ENCODE data around the gene PHB1. TPM values are rescaled to one million over a fixed set of nuclear protein-coding genes. Genes with fewer than 3 reads are reported as not detected.
"Not testable (repeated sequence)": the region's sequence is repeated elsewhere in the genome, so short reads cannot be mapped to it uniquely, and the experiment has no call there.

Gene PHB1
- total RNA-seq, 1 donor: 71.7 TPM

DNA sequence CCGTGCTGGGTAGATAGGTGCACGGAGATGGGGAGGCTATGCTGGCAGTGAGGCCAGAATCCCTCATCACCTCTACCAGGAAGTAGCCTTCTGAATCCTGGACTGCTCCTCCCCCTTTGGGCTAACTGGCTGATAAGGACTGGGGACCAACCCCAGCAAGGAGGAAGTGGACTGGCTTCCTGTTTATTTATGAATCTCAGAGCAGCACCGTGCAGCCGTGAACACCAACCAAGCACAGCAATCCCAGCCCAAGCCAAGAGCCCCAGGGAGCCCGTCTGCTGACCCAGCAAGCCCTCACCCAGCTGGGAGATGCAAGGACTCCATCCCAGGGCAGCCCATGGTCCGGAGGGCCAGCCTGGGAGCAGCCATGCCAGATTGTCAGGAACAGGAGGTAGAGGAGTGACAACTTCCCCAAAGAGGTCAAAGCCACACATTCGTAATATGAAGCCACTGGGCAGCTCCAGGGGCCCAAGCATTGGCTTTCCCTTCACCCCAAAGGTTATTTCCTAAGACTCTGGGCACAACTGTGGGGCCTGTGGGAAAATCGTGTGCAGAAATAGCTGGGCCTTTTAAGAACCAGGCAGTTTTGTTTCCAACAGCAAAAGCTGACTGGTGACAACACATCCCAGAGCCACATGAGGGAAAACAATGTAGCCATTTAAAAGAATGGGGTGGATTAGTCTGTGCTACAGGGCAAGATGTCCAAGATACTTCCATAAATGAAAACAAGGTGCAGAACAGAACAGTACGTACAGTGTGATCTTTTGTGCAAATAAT is 23.9 kb downstream of the PHB1 start:
- no peak overlapping the region for H3K27ac ChIP-seq (ENCODE audit: low read depth, low read length)
- H3K36me3 ChIP-seq (ENCODE audit: insufficient read depth, low read length): no peaks in the 10 kb centered on the region

DNA sequence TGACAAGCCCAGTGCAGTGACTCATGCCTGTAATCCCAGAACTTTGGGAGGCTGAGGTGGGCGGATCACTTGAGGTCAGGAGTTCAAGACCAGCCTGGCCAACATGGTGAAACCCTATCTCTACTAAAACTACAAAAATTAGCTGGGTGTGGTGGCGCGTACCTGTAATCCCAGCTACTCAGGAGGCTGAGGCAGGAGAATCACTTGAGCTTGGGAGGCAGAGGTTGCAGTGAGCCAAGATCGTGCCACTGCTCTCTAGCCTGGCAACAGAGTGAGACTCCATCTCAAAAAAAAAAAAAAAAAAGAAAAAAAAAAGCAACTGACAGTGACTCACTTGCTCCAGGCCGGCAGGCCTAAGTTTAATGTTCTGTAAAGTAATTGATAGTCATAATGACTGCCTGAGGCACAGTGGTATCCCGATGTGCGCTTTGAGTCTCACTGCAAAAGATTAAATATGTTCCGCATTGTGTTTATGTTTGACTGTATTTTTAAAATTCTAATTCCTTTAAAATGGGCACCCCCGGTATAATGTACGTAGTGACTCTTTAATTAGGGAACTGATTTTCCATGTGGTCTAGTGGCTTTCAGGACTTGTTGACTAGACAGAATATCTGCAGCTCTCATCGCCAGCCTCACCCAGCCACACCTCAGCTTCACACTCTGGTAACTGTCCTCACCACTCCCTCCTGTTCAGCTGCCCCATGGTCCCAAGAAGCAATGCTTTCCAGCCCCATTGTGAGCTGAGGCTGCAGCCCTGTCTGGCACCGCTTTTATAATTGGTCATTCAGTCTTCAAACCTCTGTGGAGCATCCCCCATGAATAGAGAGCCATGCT is 25.0 kb downstream of the PHB1 start:
- H4K20me1 ChIP-seq (ENCODE audit: insufficient read depth, low read length); H3K36me3 ChIP-seq (ENCODE audit: insufficient read depth, low read length); H3K9me3 ChIP-seq (ENCODE audit: low read depth, low read length); H3K4me1 ChIP-seq (ENCODE audit: insufficient read depth, low read length); H3K79me2 ChIP-seq (ENCODE audit: insufficient read depth, low read length); H3K27ac ChIP-seq (ENCODE audit: low read depth, low read length); H3K4me2 ChIP-seq (ENCODE audit: insufficient read depth, low read length); H3K27me3 ChIP-seq (ENCODE audit: insufficient read depth, low read length); H3K4me3 ChIP-seq (ENCODE audit: insufficient read depth, low read length): not testable (repeated sequence)
- peak overlapping the region; percentile 61 for H2AFZ ChIP-seq (ENCODE audit: low read length)
- peak; percentile 88 for DNase-seq (ENCODE audit: insufficient read length, low spot score, missing footprints)

More for the DNA sequence above, 23.9 kb downstream of the PHB1 start:
- DNase-seq (ENCODE audit: insufficient read length, low spot score, missing footprints): no peak
- Histone ChIP-seq H2AFZ (ENCODE audit: low read length) (peak overlapping the region; percentile 61), H3K4me2 (ENCODE audit: insufficient read depth, low read length) (no peak overlapping the region), H3K4me1 (ENCODE audit: insufficient read depth, low read length) (peaks cover 9% of the 10 kb centered on the region), H3K4me3 (ENCODE audit: insufficient read depth, low read length) (no peak overlapping the region), H3K27me3 (ENCODE audit: insufficient read depth, low read length) (no peaks in the 10 kb centered on the region), H3K79me2 (ENCODE audit: insufficient read depth, low read length) (no peaks in the 10 kb centered on the region), H4K20me1 (ENCODE audit: insufficient read depth, low read length) (no peaks in the 10 kb centered on the region), H3K9me3 (ENCODE audit: low read depth, low read length) (no peaks in the 10 kb centered on the region)
- TF ChIP-seq, protein P1, sequence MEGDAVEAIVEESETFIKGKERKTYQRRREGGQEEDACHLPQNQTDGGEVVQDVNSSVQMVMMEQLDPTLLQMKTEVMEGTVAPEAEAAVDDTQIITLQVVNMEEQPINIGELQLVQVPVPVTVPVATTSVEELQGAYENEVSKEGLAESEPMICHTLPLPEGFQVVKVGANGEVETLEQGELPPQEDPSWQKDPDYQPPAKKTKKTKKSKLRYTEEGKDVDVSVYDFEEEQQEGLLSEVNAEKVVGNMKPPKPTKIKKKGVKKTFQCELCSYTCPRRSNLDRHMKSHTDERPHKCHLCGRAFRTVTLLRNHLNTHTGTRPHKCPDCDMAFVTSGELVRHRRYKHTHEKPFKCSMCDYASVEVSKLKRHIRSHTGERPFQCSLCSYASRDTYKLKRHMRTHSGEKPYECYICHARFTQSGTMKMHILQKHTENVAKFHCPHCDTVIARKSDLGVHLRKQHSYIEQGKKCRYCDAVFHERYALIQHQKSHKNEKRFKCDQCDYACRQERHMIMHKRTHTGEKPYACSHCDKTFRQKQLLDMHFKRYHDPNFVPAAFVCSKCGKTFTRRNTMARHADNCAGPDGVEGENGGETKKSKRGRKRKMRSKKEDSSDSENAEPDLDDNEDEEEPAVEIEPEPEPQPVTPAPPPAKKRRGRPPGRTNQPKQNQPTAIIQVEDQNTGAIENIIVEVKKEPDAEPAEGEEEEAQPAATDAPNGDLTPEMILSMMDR (IDR thresholded peaks at IDR 0.05; ENCODE audit: extremely low read depth, low read depth, low read length): no peak

DNA sequence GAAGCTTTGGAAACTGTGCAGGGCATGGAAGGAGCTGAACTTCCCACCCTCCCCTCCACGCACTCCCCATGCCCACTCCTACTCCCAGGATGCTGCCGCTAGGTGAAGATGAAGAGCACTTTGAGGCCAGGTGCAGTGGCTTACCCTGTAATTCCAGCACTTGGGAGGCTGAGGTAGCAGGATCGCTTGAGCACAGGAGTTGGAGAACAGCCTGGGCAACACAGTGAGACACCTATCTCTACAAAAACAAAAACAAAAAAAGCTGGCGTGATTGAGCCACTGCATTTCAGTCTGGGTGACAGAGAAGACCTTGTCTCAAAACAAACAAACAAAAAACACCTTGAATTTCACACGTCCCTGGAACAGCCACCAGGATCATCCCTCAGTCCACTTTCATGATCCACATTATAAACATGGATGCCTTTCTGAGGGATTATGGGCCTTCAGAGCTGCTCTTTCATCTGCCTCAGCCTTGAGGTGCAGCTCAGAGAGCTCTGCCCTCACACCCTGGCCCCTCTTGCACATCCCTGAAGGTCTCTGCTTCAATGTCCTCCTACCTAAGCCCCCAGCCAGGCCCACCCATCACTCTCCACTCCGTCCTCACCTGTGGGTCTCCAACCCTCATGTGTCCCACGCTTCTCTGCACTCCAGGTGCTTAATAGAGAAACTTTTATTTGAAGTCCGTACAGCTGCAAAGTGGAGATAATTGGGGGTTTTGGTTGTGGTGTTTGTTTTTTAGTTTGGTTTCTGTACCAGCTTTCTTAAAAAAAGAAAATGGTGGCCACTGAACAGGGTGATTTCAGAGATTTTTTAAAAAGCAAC is 25.8 kb downstream of the PHB1 start:
- peaks cover 6% of the 10 kb centered on the region for H3K4me1 ChIP-seq (ENCODE audit: insufficient read depth, low read length)
- H3K4me3 ChIP-seq (ENCODE audit: insufficient read depth, low read length): no peak overlapping the region
- H4K20me1 ChIP-seq (ENCODE audit: insufficient read depth, low read length): no peaks in the 10 kb centered on the region
- H3K27ac ChIP-seq (ENCODE audit: low read depth, low read length): no peak overlapping the region
- no peaks in the 10 kb centered on the region for H3K9me3 ChIP-seq (ENCODE audit: low read depth, low read length)
- no peaks in the 10 kb centered on the region for H3K27me3 ChIP-seq (ENCODE audit: insufficient read depth, low read length)
- no peaks in the 10 kb centered on the region for H3K36me3 ChIP-seq (ENCODE audit: insufficient read depth, low read length)
- H3K4me2 ChIP-seq (ENCODE audit: insufficient read depth, low read length): no peak overlapping the region
- no peaks in the 10 kb centered on the region for H3K79me2 ChIP-seq (ENCODE audit: insufficient read depth, low read length)
- H2AFZ ChIP-seq (ENCODE audit: low read length): peak overlapping the region; percentile 49
- DNase-seq (ENCODE audit: insufficient read length, low spot score, missing footprints): no peak
- TF ChIP-seq, protein P1 (IDR thresholded peaks at IDR 0.05; ENCODE audit: extremely low read depth, low read depth, low read length): no peak

DNA sequence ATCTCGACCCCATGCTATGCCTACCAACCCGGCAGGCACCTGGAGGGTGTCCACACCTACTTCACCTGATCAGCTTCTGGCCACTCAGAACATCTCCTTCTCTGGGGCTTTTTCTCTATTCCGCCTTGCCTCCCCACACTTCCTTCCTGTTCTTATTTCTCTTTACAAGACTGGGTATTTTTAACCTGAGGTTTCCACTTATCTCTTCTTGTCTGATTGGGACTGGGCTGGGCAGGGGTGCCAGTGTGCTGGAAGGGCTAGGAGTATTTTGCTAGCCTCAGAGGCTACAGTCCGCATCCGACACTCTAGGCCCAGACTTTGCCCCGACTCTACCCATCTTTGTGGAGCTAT is 26.4 kb downstream of the PHB1 start:
- no peaks in the 10 kb centered on the region for H3K9me3 ChIP-seq (ENCODE audit: low read depth, low read length)
- TF ChIP-seq, protein P1 (IDR thresholded peaks at IDR 0.05; ENCODE audit: extremely low read depth, low read depth, low read length): no peak
- H4K20me1 ChIP-seq (ENCODE audit: insufficient read depth, low read length): no peaks in the 10 kb centered on the region
- peaks cover 6% of the 10 kb centered on the region for H3K4me1 ChIP-seq (ENCODE audit: insufficient read depth, low read length)
- H3K4me3 ChIP-seq (ENCODE audit: insufficient read depth, low read length): no peak overlapping the region
- H3K27me3 ChIP-seq (ENCODE audit: insufficient read depth, low read length): no peaks in the 10 kb centered on the region
- no peaks in the 10 kb centered on the region for H3K79me2 ChIP-seq (ENCODE audit: insufficient read depth, low read length)
- no peak for DNase-seq (ENCODE audit: insufficient read length, low spot score, missing footprints)
- H2AFZ ChIP-seq (ENCODE audit: low read length): no peak overlapping the region
- H3K27ac ChIP-seq (ENCODE audit: low read depth, low read length): no peak overlapping the region
- no peak overlapping the region for H3K4me2 ChIP-seq (ENCODE audit: insufficient read depth, low read length)
- no peaks in the 10 kb centered on the region for H3K36me3 ChIP-seq (ENCODE audit: insufficient read depth, low read length)

Measured in osteoblast (primary cell).